ENCODE data around the gene NFKBIB.
"Not testable (repeated sequence)": the region's sequence is repeated elsewhere in the genome, so short reads cannot be mapped to it uniquely, and the experiment has no call there.

NFKBIB gene

DNA sequence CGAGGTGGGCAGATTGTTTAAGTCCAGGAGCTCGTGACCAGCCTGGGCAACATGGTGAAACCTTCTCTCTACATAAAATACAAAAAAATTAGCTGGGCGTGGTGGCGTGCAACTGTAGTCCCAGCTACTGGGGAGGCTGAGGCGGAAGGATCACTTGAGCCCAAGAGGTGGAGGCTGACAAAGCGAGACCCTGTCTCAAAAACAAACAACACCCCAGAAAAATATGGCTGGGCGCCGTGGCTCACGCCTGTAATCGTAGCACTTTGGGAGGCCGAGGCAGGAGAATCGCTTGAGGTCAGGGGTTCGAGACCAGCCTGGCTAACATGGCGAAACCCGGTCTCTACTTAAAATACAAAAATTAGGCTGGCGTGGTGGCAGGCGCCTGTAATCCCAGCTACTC lies 46.6 kb upstream of the NFKBIB start:
- Histone ChIP-seq H3K27me3 (peaks cover 25% of the 10 kb centered on the region), H3K9me3 (no peaks in the 10 kb centered on the region), H3K4me1 (ENCODE audit: control insufficient read depth in 1 of 2, insufficient read depth in 1 of 2, low read depth in 1 of 2, low read length in 1 of 2) (peaks cover 27 to 29% of the 10 kb centered on the region in 2 experiments), H3K4me3 (ENCODE audit: low read depth in 1 of 2, low read length in 1 of 2) (peak overlapping the region in 1 of 2 experiments; percentile 80), H3K36me3 (no peaks in the 10 kb centered on the region), H3K27ac (no peak overlapping the region)
- TF ChIP-seq, protein P1, sequence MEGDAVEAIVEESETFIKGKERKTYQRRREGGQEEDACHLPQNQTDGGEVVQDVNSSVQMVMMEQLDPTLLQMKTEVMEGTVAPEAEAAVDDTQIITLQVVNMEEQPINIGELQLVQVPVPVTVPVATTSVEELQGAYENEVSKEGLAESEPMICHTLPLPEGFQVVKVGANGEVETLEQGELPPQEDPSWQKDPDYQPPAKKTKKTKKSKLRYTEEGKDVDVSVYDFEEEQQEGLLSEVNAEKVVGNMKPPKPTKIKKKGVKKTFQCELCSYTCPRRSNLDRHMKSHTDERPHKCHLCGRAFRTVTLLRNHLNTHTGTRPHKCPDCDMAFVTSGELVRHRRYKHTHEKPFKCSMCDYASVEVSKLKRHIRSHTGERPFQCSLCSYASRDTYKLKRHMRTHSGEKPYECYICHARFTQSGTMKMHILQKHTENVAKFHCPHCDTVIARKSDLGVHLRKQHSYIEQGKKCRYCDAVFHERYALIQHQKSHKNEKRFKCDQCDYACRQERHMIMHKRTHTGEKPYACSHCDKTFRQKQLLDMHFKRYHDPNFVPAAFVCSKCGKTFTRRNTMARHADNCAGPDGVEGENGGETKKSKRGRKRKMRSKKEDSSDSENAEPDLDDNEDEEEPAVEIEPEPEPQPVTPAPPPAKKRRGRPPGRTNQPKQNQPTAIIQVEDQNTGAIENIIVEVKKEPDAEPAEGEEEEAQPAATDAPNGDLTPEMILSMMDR (IDR thresholded peaks at IDR 0.05): no peak

DNA sequence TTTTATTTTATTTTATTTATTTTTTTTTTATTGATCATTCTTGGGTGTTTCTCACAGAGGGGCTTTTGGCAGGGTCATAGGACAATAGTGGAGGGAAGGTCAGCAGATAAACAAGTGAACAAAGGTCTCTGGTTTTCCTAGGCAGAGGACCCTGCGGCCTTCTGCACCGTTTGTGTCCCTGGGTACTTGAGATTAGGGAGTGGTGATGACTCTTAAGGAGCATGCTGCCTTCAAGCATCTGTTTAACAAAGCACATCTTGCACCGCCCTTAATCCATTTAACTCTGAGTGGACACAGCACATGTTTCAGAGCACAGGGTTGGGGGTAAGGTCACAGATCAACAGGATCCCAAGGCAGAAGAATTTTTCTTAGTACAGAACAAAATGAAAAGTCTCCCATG lies 44.8 kb upstream of the NFKBIB start:
- not testable (repeated sequence) for H3K9me3 ChIP-seq; H3K4me3 ChIP-seq (ENCODE audit: low read depth in 1 of 2, low read length in 1 of 2); H3K27ac ChIP-seq; H3K36me3 ChIP-seq
- Histone ChIP-seq H3K4me1 (ENCODE audit: control insufficient read depth in 1 of 2, insufficient read depth in 1 of 2, low read depth in 1 of 2, low read length in 1 of 2) (peaks cover 16 to 19% of the 10 kb centered on the region in 2 experiments), H3K27me3 (peaks cover 40% of the 10 kb centered on the region)

DNA sequence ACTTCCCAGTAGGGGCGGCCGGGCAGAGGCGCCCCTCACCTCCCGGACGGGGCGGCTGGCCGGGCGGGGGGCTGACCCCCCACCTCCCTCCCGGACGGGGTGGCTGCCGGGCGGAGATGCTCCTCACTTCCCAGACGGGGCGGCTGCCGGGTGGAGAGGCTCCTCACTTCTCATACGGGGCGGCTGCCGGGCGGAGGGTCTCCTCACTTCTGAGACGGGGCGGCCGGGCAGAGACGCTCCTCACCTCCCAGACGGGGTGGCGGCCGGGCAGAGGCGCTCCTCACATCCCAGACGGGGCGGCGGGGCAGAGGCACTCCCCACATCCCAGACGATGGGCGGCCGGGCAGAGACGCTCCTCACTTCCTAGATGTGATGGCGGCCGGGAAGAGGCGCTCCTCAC lies 44.0 kb upstream of the NFKBIB start:
- H3K4me3 ChIP-seq (ENCODE audit: low read depth in 1 of 2, low read length in 1 of 2); H3K27ac ChIP-seq; H3K36me3 ChIP-seq; H3K9me3 ChIP-seq: not testable (repeated sequence)
- peaks cover 41% of the 10 kb centered on the region for H3K27me3 ChIP-seq
- peaks cover 15 to 18% of the 10 kb centered on the region in 2 experiments for H3K4me1 ChIP-seq (ENCODE audit: control insufficient read depth in 1 of 2, insufficient read depth in 1 of 2, low read depth in 1 of 2, low read length in 1 of 2)

DNA sequence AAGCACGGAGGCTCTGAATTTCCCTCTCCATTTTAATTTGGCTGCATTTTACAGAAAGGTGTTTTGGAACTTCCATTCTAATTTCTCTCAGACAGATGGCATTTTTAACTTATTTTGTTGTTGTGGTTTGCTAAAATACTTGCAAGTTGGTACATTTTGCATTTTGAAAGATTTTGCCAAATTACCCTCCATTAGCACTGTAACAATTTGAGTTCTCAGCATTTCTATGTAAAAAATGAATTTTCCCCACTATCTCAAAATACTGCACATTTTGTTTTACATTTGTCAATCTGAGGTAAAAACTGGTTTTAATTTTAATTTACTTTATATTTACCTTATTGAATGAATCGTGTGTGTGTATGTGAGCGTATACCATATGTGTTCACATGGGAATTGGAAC lies 43.0 kb upstream of the NFKBIB start:
- Histone ChIP-seq H3K4me1 (ENCODE audit: control insufficient read depth in 1 of 2, insufficient read depth in 1 of 2, low read depth in 1 of 2, low read length in 1 of 2) (peaks cover 6 to 9% of the 10 kb centered on the region in 2 experiments), H3K4me3 (ENCODE audit: low read depth in 1 of 2, low read length in 1 of 2) (no peak overlapping the region), H3K27ac (no peak overlapping the region), H3K27me3 (peaks cover 43% of the 10 kb centered on the region), H3K36me3 (no peaks in the 10 kb centered on the region), H3K9me3 (no peaks in the 10 kb centered on the region)
- TF ChIP-seq, protein P1 (IDR thresholded peaks at IDR 0.05): no peak

DNA sequence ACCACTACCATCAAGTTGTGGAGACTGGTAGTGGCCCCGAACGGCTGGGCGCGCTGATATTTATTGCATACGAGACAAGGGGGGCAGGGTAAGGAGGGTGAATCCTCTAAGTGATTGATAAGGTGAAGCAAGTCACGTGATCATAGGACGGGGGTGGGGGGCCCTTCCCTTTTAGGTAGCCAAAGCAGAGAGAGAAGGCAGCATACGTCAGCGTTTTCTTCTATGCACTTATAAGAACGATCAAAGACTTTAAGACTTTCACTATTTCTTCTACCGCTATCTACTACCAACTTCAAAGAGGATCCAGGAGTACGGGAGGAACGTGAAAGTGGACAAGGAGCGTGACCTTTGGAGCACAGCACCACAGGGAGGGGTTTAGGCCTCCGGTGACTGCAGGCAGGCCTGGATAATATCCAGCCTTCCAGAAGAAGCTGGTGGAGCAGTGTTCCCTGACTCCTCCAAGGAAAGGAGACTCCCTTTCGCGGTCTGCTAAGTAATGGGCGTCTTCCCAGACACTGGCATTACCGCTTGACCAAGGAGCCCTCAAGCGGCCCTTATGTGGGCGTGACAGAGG lies 40.1 kb upstream of the NFKBIB start:
- not testable (repeated sequence) for H3K36me3 ChIP-seq; H3K4me3 ChIP-seq (ENCODE audit: low read depth in 1 of 2, low read length in 1 of 2); H3K4me1 ChIP-seq (ENCODE audit: control insufficient read depth in 1 of 2, insufficient read depth in 1 of 2, low read depth in 1 of 2, low read length in 1 of 2); H3K9me3 ChIP-seq; H3K27ac ChIP-seq
- peaks cover 52% of the 10 kb centered on the region for H3K27me3 ChIP-seq

DNA sequence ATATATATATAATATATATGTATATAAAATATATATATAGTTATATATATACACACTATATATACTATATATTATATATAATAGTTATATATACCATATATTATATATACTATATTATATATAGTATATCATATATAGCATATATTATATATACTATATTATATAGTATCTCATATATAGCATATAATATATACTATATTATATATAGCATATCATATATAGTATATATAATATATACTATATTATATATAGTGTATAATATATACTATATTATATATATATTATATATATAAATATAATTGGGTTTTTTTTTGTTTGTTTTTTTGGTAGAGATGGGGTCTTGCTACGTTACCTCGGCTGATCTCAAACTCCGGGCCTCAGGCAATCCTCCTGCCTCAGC lies 38.4 kb upstream of the NFKBIB start:
- H3K36me3 ChIP-seq: no peaks in the 10 kb centered on the region
- no peak overlapping the region for H3K27ac ChIP-seq
- H3K4me3 ChIP-seq (ENCODE audit: low read depth in 1 of 2, low read length in 1 of 2): no peak overlapping the region
- TF ChIP-seq, protein P1 (IDR thresholded peaks at IDR 0.05): no peak
- H3K9me3 ChIP-seq: no peaks in the 10 kb centered on the region
- peaks cover 46% of the 10 kb centered on the region for H3K27me3 ChIP-seq
- peaks cover 0 to 3% of the 10 kb centered on the region in 2 experiments for H3K4me1 ChIP-seq (ENCODE audit: control insufficient read depth in 1 of 2, insufficient read depth in 1 of 2, low read depth in 1 of 2, low read length in 1 of 2)

DNA sequence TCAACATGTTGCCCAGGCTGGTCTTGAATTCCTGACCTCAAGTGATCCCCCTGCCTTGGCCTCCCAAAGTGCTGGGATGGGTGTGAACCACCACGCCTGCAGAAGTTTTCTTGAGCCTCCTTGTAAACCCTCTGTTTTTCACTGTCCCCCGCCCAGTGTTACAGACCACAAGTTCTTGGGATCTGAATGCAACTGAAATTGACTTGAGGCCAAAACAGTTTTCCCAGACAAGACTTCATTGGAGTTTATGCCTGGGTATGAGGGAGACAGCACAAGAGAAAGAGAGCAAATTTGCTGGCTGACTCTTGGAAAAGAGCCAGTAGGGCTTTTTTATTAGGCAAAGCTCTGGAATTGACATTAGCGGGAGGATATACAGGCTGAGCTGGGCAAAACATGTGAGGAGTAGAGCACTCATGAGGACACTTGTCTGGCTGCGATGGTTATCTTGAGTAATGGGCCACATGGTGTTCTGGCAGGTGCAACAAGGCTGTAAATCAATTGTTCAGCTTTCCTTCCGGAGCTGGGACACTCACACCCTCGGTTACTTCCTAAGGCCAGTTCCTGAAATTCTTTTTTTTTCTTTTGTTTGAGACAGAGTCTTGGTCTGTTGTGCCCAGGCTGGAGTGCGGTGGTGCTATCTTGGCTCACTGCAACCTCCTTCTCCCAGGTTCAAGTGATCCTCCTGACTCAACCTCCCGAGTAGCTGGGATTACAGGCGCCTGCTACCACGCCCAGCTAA lies 37.3 kb upstream of the NFKBIB start:
- TF ChIP-seq, protein P1 (IDR thresholded peaks at IDR 0.05): no peak
- Histone ChIP-seq H3K36me3 (peaks cover 8% of the 10 kb centered on the region), H3K27me3 (peaks cover 34% of the 10 kb centered on the region), H3K9me3 (no peaks in the 10 kb centered on the region), H3K4me1 (ENCODE audit: control insufficient read depth in 1 of 2, insufficient read depth in 1 of 2, low read depth in 1 of 2, low read length in 1 of 2) (peaks cover 0 to 3% of the 10 kb centered on the region in 2 experiments), H3K4me3 (ENCODE audit: low read depth in 1 of 2, low read length in 1 of 2) (no peak overlapping the region), H3K27ac (no peak overlapping the region)

Data from neutrophil (primary cell).